T-helper 2 cell (primary cell): ENCODE measurements around the gene EXOC3L1.
A peak's percentile ranks its signal among the peaks of the same experiment; 100 is the strongest.

Source experiments
- DNase-seq, 5 experiments: peaks; one replicate each; pipeline versions ENCODE4 v3.0.0 to v3.0.0-alpha.2; 2012 to 2022

Gene EXOC3L1

GRCh38 chr16:67215706-67216105 lies 25.8 kb upstream of the EXOC3L1 start:
- no peak for DNase-seq

GRCh38 chr16:67213197-67214019 lies 23.5 kb upstream of the EXOC3L1 start:
- DNase-seq = no peak

GRCh38 chr16:67212766-67213165 lies 22.8 kb upstream of the EXOC3L1 start:
- no peak for DNase-seq

DNA sequence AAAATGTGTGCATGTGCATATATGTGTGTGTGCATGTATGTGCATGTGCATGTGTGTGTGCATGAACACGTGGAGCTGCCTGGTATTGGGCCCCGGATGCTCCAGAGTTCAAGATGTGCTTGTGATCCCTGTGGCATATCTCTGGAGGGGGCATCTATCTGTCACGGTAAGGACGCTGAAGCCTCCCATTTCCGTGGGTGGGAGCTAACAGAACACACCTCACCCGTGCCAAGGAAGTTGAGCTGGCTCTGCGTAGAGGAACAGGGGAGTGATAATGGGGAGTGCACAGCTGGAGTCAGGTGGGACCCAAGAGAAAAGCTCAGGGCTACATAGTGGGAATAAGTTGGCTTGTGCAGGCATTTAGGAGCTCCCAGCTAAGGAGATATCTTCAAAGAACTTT lies 21.7 kb upstream of the EXOC3L1 start:
- DNase-seq = no peak

GRCh38 chr16:67210069-67210937 lies 20.4 kb upstream of the EXOC3L1 start:
- DNase-seq = no peak

DNA sequence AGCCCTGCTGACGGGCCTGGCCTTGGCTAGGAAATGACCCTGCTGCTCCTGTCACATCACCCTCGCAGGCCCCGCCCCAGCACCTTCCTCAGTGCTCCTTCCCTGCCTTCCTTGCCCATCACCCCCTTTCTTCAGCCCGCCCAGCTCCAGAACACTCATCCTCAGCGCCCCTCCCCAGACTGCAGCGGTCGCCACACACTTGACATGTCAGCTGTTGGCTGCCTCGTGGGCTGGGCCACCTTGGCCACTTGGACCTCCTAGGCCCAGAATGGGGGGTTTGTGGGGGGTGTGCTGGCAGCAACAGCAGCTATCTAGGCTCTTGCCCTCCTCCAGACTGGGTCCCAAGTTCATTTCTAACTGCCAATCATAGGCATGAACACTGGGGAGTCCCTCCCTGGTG lies 19.6 kb upstream of the EXOC3L1 start:
- no peak for DNase-seq

DNA sequence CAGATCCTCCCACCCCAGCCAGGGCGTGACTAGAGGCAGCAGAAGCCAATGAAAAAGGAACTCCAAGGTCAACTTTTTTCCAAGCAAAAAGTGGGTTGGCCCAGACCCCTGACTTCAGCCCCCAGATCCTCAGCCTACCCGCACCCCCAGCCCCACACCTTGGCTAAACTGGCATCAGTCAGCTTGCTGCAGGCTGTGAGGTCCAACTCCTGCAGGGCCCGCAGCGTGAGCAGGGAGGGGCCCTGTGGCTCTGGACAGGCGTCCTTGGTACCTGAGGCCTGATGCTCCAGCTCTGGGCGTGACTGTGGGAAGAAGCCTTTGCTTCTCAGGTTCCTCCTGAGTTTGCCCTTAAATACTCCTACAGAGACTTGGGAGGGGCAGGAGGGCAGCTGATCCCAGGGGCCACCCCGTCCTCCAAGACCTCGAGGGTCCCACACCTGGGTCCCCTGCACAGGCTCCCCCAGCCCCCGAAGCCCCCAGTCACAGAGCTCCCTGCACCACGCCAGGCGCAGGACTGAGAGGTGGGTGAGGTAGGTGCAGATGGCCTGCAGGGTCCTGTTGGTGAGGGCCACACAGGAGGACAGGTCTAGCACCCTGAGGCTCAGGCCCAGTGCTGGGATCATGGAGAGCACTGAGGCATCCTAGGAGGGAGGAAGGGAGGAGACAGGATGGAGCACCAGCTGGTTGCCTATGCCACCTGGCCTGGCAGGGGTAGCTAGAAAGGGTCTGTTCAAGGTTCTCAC lies 18.4 kb upstream of the EXOC3L1 start:
- DNase-seq = no peak

- DNase-seq = no peak
These were observed 17.5 kb upstream of the EXOC3L1 start for GRCh38 chr16:67207249-67208091.

DNA sequence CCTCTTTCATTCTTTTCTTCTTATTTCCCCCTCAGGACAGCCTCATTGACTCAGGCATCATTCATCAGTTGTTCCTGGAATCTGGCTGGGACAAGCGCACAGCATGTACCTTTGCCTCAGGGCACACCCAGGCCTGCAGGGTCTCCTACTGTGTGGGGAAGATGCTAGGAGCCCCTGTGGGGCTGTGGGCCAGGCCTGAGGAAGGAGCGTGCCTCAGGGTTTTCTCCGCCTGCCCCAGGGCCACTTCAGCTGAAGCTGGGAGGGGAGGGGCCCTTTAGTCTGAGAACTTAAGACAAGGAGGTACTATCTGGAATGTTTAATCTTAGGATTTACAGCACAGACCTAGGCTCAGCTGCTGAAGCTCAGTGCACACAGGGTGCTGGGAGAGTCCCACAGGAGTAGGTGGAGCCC lies 16.9 kb upstream of the EXOC3L1 start:
- no peak for DNase-seq

GRCh38 chr16:67206129-67206837 lies 16.3 kb upstream of the EXOC3L1 start:
- DNase-seq = no peak

DNA sequence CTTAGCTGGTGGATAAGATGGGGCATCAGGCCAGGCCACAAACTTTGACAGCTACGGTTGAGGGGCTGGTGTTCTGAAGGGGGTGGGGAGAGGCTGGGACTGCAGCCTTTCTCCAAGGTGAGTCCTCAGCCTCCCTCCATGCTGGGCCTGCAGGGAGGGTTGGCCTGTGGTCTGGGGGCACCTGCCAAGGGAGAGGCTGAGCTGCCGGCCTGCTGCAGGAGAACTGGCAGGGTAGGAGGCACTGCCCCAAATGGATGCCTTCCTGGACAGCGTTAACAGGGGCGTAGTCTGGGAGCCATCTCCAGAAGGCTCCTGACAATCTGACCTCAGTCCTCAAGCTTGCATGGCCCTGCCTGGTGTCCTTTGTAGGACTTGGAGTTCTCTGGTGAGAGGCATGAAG lies 14.1 kb upstream of the EXOC3L1 start:
- no peak for DNase-seq

DNA sequence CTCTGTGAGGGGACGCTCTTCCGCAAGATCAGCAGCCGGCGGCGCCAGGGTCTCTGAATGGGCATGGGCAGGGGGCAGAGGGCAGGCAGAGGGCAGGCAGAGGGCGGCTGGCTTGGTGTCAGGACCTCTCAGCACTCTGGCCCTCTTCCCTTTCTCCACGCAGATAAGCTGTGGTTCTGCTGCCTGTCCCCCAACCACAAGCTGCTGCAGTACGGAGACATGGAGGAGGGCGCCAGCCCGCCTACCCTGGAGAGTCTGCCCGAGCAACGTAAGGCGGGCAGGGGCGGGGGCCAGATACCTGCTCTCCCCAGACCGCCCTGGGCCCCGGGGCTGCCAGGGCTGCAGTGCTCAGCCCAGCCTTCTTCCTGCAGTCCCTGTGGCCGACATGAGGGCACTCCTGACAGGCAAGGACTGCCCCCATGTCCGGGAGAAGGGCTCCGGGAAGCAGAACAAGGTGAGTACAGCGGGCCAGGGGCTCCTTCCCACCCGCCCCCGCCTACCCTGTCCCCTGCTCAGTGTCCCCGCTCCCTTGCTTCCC lies 13.1 kb upstream of the EXOC3L1 start:
- no peak for DNase-seq

DNA sequence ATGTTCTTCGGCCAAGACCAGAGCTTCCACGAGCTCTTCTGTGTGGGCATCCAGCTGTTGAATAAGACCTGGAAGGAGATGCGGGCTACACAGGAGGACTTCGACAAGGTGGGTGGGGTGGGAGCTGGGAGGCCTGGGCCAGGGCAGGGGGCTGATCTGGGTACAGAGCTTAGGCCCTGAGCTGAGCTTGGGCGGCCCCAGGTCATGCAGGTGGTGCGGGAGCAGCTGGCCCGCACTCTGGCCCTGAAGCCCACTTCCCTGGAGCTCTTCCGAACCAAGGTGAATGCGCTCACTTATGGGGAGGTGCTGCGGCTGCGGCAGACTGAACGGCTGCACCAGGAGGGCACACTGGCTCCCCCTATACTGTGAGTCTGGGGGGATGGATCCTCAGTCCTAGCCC lies 12.5 kb upstream of the EXOC3L1 start:
- DNase-seq = no peak

DNA sequence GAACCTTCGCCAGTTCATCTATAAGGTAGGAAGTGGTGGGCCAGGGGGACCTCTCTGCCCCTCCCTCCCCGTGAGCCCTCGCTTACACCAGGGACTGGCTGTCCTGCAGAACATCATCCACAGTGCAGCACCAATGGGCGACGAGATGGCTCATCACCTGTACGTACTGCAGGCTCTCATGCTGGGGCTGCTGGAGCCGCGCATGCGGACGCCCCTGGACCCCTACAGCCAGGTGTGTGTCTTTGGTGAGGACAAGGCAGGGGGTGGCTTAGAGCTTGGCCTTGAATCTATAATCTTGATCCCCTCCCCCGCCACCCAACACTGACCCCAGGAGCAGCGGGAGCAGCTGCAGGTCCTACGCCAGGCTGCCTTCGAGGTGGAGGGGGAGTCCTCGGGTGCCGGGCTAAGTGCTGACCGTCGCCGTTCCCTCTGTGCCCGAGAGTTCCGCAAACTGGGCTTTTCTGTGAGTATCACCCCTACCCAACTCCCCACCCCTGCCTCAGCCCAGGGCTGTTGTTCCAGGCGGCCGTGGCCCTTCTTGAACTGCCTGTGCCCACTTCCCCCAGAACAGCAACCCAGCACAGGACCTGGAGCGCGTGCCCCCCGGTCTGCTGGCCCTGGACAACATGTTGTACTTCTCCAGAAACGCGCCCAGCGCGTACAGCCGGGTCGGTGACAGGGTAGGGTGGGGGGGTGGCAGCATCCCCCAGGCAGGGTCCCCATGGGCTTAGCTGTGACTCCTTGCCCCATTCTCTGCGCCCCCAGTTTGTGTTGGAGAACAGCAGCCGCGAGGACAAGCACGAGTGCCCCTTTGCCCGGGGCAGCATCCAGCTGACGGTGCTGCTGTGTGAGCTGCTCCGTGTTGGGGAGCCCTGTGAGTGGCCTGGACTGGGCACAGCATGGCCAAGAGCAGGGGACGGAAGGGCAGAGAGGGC lies 11.7 kb upstream of the EXOC3L1 start:
- no peak for DNase-seq

DNA sequence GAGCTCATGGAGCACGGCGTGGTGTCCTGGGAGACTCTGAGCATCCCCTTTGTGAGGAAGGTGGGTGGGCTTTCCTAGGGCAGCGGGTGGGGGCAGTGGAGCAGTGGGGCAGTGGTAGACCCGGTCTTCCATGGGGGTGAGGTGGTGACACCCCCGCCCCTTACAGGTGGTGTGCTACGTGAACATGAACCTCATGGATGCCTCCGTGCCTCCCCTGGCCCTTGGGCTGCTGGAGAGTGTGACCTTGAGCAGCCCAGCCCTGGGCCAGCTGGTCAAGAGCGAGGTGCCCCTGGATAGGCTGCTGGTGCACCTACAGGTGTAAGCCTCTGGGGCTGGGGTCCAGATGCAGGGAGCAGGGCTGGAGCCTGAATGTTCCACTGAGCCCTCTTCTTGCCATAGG lies 10.6 kb upstream of the EXOC3L1 start:
- no peak for DNase-seq

DNA sequence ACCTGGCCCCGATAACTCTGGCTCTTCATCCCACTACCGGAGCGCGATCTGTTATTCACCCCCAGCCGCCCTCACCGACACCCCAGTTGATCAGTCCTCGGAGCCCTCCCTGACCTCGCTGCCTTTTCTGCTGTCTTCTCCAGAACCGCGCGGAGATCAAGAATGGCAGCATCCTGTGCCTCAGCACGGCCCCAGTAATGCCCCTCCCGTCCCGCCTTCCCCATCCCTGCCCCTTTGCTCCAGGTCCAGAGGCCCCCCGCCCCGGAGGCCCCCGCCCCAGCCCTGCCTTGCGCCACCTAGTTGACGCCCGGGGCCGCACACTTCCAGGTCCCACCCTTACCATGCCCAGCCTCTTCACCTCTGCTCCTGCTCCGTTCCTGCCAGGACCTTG lies 9.9 kb upstream of the EXOC3L1 start:
- DNase-seq = no peak

DNA sequence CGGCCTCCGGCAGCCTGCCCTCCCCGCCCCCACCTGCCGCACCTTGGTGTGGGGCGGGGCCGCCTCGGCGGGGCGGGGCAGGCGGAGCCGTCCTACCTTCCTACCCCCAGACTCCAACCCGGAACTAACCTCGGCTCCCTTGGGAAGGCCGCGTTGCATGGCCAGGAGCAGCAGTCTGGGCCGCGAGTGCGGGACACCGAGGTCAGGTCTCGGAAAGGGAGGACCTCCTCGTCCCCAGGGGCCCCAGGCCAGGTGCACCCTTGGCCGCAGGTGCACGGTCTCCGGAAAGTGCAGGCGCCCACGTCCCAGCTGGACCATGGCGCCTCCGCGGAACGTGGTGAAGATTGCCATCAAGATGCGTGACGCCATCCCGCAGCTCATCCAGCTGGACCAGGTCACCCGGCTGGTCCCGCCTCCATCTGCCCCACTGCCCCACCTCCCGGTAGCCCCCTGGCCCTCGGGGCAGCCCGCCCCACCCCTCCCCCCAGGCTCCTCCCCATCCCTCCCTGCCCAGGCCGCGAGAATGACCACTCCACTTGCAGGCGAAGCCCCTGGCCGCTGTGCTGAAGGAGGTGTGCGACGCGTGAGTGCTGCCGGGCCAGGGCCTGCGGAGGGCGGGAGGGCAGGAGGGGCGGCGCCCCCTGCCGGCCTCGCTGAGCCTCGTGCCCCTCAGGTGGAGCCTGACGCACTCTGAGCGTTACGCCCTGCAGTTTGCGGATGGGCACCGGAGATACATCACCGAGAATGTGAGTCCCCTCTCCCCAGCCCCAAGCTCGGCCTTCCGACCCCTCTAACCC lies 9.3 kb upstream of the EXOC3L1 start, which contains the start of gene ELMO3:
Gene ELMO3 (plus strand): TSS at position 121 of the 797 bp plus-strand sequence. CDS start 196 bp downstream, at position 317.
- DNase-seq = no peak

DNA sequence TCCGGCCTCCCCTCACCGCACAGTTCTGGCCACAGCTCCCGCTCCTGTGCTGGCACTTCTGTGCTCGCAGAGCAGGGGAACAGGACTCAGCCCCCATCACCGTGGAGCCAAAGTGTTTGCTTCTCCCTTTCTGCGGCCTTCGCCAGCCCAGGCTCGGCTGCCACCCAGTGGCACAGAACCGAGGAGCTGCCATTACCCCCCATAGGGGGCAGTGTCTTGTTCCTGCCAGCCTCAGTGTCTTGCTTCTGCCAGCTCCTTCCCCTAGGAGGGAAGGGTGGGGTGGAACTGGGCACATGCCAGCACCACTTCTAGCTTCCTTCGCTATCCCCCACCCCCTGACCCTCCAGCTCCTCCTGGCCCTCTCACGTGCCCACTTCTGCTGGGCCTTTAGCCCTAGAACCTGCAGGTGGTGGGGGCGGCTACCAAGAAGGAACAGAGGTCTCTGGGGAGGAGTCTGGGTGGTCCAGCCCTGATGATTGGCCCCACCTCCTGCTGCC lies 8.3 kb upstream of the EXOC3L1 start:
- peak in 1 of 5 experiments; percentile 42 for DNase-seq

- DNase-seq = no peak
These were observed 7.8 kb upstream of the EXOC3L1 start for GRCh38 chr16:67197704-67198103.
